ENCODE data around the gene NOXO1. TPM values are rescaled to one million over a fixed set of nuclear protein-coding genes. Genes with fewer than 3 reads are reported as not detected.

NOXO1 gene
- total RNA-seq, 2 donors from 2014 or later, result not detected

DNA sequence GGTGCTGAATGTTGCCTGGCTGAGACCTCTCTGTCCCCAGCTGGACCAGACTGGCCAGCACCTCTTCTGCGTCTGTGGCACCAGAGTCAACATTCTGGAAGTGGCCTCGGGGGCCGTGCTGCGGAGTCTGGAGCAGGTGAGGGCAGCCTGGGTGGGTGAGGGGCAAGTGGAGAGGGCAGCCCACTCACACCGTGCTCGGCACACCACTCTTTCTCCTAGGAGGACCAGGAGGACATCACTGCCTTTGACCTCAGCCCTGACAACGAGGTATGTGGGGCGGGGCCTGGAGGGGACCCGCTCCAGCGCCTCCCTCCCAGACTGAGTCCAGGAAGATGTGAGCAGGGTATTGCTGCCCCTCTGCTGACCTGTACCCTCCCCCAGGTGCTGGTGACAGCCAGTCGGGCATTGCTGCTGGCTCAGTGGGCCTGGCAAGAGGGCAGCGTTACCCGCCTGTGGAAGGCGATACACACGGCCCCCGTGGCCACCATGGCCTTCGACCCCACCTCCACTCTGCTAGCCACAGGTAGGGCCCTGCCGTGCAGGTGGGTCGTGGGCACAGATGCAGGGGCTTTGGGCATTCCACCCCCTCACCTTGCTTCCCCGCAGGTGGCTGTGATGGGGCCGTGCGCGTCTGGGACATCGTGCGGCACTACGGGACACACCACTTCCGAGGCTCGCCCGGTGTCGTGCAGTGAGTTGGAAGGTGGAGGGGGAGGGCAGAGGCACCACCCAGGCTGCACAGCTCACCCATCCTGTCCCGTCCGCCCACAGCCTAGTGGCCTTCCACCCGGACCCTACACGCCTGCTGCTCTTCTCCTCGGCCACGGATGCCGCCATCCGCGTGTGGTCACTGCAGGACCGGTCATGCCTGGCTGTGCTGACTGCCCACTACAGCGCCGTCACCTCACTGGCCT, 6.9 kb downstream of the NOXO1 start:
- peaks cover 14 to 22% of the 10 kb centered on the region in 2 donors for H3K4me1 ChIP-seq (ENCODE audit: control insufficient read depth in 1 of 2, low read depth in 2 of 2)
- no peak overlapping the region for H3K27ac ChIP-seq
- no peak overlapping the region for H3K4me3 ChIP-seq
- H3K9me3 ChIP-seq, result no peaks in the 10 kb centered on the region
- no peaks in the 10 kb centered on the region for H3K27me3 ChIP-seq (replicated peaks; ENCODE audit: insufficient read depth)
- TF ChIP-seq, protein P1, sequence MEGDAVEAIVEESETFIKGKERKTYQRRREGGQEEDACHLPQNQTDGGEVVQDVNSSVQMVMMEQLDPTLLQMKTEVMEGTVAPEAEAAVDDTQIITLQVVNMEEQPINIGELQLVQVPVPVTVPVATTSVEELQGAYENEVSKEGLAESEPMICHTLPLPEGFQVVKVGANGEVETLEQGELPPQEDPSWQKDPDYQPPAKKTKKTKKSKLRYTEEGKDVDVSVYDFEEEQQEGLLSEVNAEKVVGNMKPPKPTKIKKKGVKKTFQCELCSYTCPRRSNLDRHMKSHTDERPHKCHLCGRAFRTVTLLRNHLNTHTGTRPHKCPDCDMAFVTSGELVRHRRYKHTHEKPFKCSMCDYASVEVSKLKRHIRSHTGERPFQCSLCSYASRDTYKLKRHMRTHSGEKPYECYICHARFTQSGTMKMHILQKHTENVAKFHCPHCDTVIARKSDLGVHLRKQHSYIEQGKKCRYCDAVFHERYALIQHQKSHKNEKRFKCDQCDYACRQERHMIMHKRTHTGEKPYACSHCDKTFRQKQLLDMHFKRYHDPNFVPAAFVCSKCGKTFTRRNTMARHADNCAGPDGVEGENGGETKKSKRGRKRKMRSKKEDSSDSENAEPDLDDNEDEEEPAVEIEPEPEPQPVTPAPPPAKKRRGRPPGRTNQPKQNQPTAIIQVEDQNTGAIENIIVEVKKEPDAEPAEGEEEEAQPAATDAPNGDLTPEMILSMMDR (IDR thresholded peaks at IDR 0.05), result no peak
- DNase-seq (ENCODE audit: low spot score) (no peak), ATAC-seq (ENCODE audit: insufficient number of reproducible peaks, low FRiP score, low read depth) (no peak)
- peaks cover 46% of the 10 kb centered on the region for H3K36me3 ChIP-seq

- ATAC-seq (ENCODE audit: insufficient number of reproducible peaks, low FRiP score, low read depth) (no peak), DNase-seq (ENCODE audit: low spot score) (no peak)
- TF ChIP-seq, protein P1 (IDR thresholded peaks at IDR 0.05), result no peak
- Histone ChIP-seq H3K4me3 (no peak overlapping the region), H3K27me3 (replicated peaks; ENCODE audit: insufficient read depth) (no peaks in the 10 kb centered on the region), H3K27ac (no peak overlapping the region), H3K9me3 (no peaks in the 10 kb centered on the region), H3K4me1 (ENCODE audit: control insufficient read depth in 1 of 2, low read depth in 2 of 2) (peaks cover 14 to 22% of the 10 kb centered on the region in 2 donors), H3K36me3 (peaks cover 46% of the 10 kb centered on the region)
Observed at GRCh38 chr16:1973461-1974156, 7.7 kb downstream of the NOXO1 start.

DNA sequence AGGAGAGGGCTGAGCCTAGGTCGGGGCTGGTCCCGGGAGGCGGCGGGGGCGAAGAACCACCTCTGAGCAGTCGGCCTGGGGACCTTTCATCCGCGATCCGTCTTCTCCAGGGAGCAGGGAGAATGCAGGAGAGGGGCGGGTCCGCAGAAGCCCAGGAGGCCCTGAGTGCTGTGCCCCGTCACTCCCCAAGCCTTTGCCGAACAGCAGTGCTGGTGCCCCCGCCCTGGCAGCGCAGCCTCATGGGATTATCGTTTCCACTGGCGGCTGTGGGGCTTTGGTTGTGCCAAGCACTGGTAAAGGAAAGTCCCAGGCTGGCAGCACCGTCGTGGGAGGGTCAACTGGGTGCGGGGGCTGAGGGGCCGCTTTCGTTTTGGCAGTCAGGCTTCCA, 8.8 kb downstream of the NOXO1 start:
- Histone ChIP-seq H3K4me3 (peak overlapping the region; percentile 86), H3K4me1 (ENCODE audit: control insufficient read depth in 1 of 2, low read depth in 2 of 2) (peaks cover 14 to 22% of the 10 kb centered on the region in 2 donors), H3K27me3 (replicated peaks; ENCODE audit: insufficient read depth) (no peaks in the 10 kb centered on the region), H3K9me3 (no peaks in the 10 kb centered on the region), H3K36me3 (peaks cover 34% of the 10 kb centered on the region), H3K27ac (peak overlapping the region in 1 of 2 donors; percentile 77)
- no peak for ATAC-seq (ENCODE audit: insufficient number of reproducible peaks, low FRiP score, low read depth)
- no peak for DNase-seq (ENCODE audit: low spot score)
- TF ChIP-seq, protein P1 (IDR thresholded peaks at IDR 0.05), result no peak

DNA sequence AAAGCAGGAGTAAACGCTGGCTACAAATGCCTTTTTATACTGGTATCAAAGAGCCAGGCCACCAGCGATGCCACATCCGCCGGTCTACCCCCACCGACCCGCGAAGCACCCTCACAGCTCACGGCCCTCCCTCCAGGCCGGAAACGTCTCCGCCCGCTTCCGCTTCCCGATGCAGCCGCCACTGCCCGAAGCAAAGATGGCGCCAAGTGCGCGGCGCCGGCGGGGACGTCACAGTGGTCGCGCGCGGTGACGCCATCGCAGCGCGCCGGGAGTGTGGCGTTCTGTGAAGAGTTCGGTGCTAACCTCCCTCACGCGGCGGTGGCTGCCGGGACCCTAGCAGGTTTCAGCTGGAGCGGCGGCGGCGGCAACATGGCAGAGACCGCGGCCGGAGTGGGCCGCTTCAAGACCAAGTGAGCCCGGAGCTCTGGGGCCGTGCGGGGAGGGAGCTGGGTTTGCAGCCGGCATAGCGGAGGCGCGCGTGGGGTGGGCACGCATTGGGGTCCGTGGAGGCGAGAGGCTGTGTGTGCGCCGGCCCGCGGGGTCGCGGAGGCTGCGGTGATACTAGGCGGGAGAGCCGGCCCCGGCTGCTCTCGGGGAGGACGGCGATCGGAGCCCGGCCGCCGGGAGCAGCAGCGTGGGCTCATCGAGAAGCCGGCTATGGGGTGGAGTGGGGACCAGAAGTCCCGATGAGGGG, 9.3 kb downstream of the NOXO1 start, which contains the start of gene TBL3:
Gene TBL3, plus strand, starts transcription at position 258 of the 694 bp plus-strand sequence. Its CDS starts 112 bp downstream, at position 370.
- Histone ChIP-seq H3K27me3 (replicated peaks; ENCODE audit: insufficient read depth) (no peaks in the 10 kb centered on the region), H3K9me3 (no peaks in the 10 kb centered on the region), H3K36me3 (peaks cover 29% of the 10 kb centered on the region), H3K27ac (peak within 1 kb of the TSS; percentile 77 to 89), H3K4me3 (peak within 1 kb of the TSS; percentile 86), H3K4me1 (ENCODE audit: control insufficient read depth in 1 of 2, low read depth in 2 of 2) (peaks cover 14 to 22% of the 10 kb centered on the region in 2 donors)
- peak; percentile 73 for DNase-seq (ENCODE audit: low spot score)
- peak; percentile 85 for ATAC-seq (ENCODE audit: insufficient number of reproducible peaks, low FRiP score, low read depth)
- TF ChIP-seq, protein P1 (IDR thresholded peaks at IDR 0.05), result no peak

All from thoracic aorta (tissue), 2 donors.